Germinal center (tissue), 1 donor: ENCODE data around the gene MARCHF10.
"Not testable (repeated sequence)": the region's sequence is repeated elsewhere in the genome, so short reads cannot be mapped to it uniquely, and the experiment has no call there.

Source experiments
- DNase-seq: peaks from one replicate; pipeline ENCODE4 v3.0.0; 2012; ENCODE audit warnings: mixed read lengths, low spot score

MARCHF10 gene

DNA sequence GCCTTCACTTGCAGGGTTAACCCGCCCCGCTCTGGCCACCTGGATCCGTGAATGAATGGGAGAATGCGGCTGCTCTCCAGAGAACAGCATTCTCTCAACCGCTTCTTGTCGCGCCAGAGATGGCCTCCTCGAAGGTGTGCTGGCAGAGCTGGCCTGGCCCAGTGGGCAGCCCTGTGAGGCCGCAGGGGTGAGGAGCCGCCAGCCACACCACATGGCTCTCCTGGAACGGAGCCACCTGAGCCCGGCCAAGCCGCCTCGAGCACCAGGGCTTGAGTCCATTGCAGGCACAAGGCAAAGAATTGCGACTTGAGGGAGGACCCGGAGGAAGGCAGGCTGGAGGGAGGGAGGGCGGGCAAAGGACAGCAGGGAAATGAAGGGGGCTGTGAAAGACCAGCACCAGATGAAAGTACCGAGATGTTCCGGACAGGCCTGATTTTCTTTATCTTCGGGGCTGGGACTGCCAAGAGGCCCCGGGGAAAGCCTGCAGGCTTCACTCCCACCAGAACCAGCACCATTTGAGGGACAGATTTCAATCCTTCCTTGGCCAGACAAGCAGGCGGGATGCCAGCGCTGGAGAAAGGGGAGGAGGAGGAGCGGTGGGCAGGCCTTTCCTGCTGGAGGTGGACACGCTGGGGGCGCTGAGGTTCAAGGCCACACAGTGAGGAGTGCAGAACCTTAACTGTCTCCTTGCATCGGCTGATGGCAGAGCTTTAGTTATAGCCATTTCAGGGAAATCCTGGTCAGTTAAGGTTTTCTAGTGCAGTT, 111.2 kb downstream of the MARCHF10 start:
- DNase-seq = no peak

DNA sequence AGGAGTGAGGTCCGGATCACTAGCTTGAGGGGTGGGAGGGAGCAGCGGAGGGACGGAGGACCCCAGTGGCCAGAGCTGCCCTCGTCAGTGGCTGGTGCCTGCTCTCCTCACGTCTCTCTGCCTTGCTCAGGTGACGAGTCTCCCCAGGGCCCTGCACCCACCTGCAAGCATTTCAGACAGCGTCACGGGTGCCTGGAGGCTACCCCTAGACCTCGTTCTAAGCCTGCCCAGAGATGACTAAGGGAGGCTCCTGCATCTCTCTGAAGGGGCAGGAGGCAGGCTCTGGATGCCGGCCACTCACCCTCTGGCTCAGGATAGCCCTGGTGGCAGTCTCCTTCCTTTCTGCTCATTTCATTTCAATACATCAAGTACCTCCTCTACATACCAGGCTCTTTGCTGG, 111.9 kb downstream of the MARCHF10 start:
- no peak for DNase-seq

- not testable (repeated sequence) for DNase-seq
Measured at GRCh38 chr17:62695093-62695738, 112.9 kb downstream of the MARCHF10 start.

DNA sequence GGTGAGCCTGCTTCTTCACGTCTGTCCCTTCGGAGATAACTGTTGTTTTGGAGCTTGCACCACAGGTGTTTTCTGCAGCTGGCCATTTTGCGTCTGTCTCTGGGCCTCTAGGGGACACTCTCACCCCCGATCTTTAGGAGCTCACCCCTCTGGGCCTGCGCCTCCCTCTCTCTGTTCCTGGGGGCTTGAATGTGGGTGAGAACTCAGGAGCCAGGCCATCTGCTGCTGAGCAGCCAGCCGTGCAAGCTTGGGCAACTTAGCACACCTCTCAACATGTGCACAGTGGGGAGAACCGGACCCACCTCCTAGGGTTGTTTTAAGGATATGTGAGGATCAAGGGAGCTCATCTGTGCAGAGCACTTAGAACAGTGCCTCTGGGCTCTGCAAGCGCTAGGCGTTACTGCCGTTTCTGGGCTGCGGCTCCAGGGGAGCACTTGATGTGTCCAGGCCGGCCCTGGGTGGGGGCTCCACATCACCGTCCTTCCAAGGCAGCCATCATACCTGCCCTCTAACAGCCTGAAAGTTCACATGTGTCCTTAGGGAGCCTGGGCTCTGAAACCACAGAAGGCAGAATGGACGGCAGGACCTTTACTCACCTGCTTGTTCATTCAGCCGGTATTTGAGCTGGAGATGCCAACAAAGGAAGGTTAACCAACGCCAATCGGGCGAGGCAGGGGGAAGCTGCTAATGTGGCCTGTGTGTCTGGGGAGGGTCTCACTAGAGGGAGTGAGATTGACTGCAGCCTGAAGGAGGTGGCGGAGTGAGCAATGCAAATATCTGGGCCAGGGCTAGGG, 114.3 kb downstream of the MARCHF10 start:
- DNase-seq = no peak

DNA sequence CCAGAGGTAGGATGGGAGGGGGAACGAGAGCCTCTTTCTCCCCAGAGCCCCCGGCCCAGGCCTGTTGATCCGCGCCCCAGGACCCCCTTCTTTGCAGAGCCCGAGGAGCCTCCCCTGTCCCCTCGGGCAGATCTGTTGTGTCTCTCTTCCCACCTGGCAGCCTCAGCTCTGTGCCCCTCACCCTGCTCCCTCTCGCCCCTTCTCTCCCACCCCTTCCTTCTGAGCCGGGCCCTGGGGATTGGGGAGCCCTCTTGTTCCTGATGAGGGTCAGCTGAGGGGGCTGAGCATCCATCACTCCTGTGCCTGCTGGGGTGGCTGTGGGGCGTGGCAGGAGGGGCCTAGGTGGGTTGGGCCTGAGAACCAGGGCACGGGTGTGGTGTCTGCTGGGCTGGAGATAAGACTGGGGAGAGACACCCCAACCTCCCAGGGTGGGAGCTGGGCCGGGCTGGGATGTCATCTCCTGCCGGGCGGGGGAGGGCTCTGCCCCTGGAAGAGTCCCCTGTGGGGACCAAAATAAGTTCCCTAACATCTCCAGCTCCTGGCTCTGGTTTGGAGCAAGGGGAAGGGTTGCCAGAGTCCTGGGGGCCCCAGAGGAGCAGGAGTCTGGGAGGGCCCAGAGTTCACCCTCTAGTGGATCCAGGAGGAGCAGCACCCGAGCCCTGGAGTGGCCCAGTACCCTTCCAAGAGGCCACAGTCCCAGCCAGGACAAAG, 115.2 kb downstream of the MARCHF10 start:
- DNase-seq = no peak

GRCh38 chr17:62692159-62692651, 115.9 kb downstream of the MARCHF10 start:
- no peak for DNase-seq

DNA sequence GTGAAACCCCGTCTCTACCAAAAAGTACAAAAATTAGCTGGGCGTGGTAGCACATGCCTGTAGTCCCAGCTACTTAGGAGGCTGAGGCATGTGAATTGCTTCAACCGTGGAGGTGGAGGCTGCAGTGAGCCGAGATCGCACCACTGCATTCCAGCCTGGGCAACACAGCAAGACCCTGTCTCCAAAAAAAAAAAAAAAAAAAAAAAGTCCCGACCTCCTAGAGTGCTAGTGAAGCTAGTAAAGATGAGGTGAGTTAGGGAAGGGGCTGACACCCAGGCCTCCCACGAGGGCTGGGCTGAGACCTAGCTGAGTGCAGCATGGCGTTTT, 116.6 kb downstream of the MARCHF10 start:
- not testable (repeated sequence) for DNase-seq

DNA sequence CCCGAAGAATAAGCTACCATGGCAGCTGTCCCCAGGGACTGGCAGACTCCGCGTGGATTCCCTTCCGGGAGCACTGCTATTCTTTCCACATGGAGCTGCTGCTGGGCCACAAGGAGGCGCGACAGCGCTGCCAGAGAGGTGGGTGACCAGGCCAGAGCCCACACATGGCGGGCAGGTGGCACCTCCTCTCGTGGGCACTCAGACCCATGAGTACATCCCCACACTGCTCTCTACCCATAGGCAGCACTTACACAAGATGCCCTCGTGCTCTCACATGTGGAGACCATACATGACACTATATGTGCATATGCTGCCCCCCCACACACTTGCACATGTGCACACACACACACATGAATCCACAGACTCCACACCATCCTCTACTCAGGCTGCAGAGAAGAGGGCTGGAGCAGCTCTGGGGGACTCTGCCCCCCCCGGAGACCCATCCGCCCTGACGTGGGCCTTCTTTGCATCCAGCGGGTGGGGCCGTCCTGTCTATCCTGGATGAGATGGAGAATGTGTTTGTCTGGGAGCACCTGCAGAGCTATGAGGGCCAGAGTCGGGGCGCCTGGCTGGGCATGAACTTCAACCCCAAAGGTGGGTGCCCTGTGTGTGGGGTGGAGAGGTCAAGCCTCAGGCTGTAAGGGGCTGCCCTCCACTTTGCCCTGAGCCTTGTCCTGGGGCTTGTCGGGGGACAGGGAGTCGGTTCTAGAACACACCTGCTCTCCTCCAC, 117.8 kb downstream of the MARCHF10 start:
- no peak for DNase-seq

DNA sequence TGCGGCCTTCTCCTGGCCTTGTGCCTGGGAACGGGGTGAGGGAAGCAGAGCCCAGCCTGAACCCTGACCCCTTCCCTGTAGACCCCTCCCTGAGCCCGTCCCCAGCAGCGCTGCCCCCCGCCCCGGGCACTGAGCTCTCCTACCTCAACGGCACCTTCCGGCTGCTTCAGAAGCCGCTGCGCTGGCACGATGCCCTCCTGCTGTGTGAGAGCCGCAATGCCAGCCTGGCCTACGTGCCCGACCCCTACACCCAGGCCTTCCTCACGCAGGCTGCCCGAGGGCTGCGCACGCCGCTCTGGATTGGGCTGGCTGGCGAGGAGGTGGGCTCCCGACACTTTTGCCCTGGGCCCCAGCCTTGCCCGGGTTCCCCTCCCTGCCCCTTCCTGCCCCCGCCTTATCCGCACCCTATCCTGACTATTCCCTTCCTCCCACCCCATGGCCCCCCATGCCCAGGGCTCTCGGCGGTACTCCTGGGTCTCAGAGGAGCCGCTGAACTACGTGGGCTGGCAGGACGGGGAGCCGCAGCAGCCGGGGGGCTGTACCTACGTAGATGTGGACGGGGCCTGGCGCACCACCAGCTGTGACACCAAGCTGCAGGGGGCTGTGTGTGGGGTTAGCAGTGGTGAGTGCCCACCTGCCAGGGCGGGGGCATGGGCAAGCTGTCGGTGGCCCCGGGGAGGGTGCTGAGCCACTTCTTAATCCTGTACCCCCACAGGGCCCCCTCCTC, 118.5 kb downstream of the MARCHF10 start:
- DNase-seq = no peak

- no peak for DNase-seq
Measured at GRCh38 chr17:62688398-62689160, 119.5 kb downstream of the MARCHF10 start.

DNA sequence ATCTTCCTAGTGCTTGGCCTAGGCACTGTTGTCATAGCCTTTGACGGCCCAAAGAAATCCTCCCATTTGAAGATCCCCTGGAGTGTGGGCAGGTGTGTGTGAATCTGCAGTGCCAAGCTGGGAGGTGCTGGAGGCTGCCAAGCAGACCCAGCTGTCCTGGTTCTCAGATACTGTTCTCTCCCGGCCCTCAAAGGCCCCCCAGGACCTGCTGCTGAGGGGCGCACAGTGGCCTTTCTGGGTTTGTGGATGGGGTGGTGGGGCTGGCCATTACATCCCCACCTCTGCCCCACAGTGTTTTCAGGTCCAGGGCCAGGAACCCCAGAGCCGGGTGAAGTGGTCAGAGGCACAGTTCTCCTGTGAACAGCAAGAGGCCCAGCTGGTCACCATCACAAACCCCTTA, 120.1 kb downstream of the MARCHF10 start:
- DNase-seq = no peak

DNA sequence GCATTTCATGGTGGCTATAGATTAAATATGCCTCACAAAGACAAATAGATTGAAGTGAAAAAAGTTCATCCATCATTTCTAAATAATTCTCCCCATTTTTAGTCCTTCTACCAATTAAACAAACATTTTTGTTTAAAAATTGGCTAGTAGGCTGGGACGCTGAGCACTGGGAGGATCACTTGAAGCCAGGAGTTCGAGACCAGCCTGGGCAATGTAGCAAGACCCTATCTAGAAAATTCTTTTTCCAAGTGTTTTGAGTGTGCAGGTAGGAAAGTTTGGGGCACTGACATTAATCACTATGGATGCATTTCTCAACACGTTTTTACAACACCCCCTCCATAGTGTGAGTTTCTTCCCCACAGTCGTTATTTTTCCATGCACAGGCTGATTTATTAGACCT, 123.9 kb downstream of the MARCHF10 start:
- no peak for DNase-seq

GRCh38 chr17:62681939-62682381, 126.2 kb downstream of the MARCHF10 start:
- DNase-seq = no peak

GRCh38 chr17:62681061-62681938, 126.8 kb downstream of the MARCHF10 start:
- no peak for DNase-seq

DNA sequence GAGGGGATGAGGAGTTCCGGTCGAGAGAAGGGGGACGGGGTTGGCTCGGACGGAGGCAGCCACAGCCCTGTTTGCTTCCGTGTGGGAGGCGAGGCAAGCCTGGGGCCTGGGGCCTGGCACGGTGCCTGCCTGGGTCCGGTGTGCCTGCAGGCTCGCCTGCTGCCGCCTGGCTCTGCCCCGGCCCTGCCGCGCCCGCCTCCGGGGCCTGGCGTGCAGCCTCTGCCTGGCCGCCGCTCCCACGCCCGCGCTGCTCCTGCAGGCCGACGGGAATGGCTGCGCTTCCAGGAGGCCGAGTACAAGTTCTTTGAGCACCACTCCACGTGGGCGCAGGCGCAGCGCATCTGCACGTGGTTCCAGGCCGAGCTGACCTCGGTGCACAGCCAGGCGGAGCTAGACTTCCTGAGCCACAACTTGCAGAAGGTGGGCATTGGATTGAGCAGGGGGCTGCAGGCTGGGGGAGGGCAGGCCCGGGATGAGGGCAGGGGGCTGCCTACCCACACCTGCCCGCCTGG, 127.5 kb downstream of the MARCHF10 start:
- DNase-seq = no peak

- no peak for DNase-seq
Measured at GRCh38 chr17:62679866-62680377, 128.2 kb downstream of the MARCHF10 start.

GRCh38 chr17:62678214-62678919, 129.7 kb downstream of the MARCHF10 start:
- no peak for DNase-seq
